RWPE2 (cell line): ENCODE data around the gene ID3.
A peak's percentile ranks its signal among the peaks of the same experiment; 100 is the strongest.
"Not testable (repeated sequence)": the region's sequence is repeated elsewhere in the genome, so short reads cannot be mapped to it uniquely, and the experiment has no call there.

ENCODE experiments used
- ATAC-seq: fragments of 200-7000 bp; cut with Tn5 transposase; 3 replicates; pipeline ENCODE4 v1.9.1; 2021; ENCODE audit warnings: low read depth
- DNase-seq: peaks from one replicate; pipeline ENCODE4 v3.0.0-alpha.2; 2020; ENCODE audit warnings: low spot score
- H3K27ac ChIP-seq: fragments of 450-650 bp; 2 replicates; pipeline ENCODE4 v1.5.1; 2017; ENCODE audit warnings: mild to moderate bottlenecking; ENCODE audit not compliant: poor library complexity, severe bottlenecking
- H3K27me3 ChIP-seq: fragments of 250-450 bp; sonication (Bioruptor Pico); 2 replicates; pipeline ENCODE4 v1.5.1; 2021; ENCODE audit warnings: mild to moderate bottlenecking, moderate library complexity; ENCODE audit not compliant: insufficient read depth, poor library complexity, severe bottlenecking
- H3K36me3 ChIP-seq: fragments of 250-450 bp; sonication (Bioruptor Pico); 2 replicates; pipeline ENCODE4 v1.5.1; 2020; ENCODE audit warnings: low read depth, mild to moderate bottlenecking, moderate library complexity
- H3K4me1 ChIP-seq: fragments of 250-450 bp; sonication (Bioruptor Pico); 2 replicates; pipeline ENCODE4 v1.5.1; 2021; ENCODE audit warnings: mild to moderate bottlenecking, moderate library complexity; ENCODE audit not compliant: insufficient read depth, poor library complexity, severe bottlenecking
- H3K4me3 ChIP-seq: fragments of 250-450 bp; sonication (Bioruptor Pico); 2 replicates; pipeline ENCODE4 v1.5.1; 2021; ENCODE audit warnings: mild to moderate bottlenecking, moderate library complexity; ENCODE audit not compliant: severe bottlenecking
- H3K9me3 ChIP-seq: fragments of 250-450 bp; sonication (Bioruptor Pico); 2 replicates; pipeline ENCODE4 v1.5.1; 2021; ENCODE audit warnings: mild to moderate bottlenecking, moderate library complexity; ENCODE audit not compliant: severe bottlenecking
- CTCF ChIP-seq: fragments of 450-650 bp; IDR thresholded peaks from one replicate; pipeline ENCODE4 v1.5.1; 2017; ENCODE audit warnings: mild to moderate bottlenecking, moderate library complexity; ENCODE audit not compliant: poor library complexity, severe bottlenecking

Gene ID3

GRCh38 chr1:23545851-23546250, 13.4 kb downstream of the ID3 start:
- no peak overlapping the region for H3K4me3 ChIP-seq
- H3K9me3 ChIP-seq = no peaks in the 10 kb centered on the region
- H3K36me3 ChIP-seq = no peaks in the 10 kb centered on the region
- no peak for TF ChIP-seq CTCF
- H3K4me1 ChIP-seq = no peaks in the 10 kb centered on the region
- no peaks in the 10 kb centered on the region for H3K27me3 ChIP-seq
- H3K27ac ChIP-seq = no peak overlapping the region
- no peak for ATAC-seq
- no peak for DNase-seq

DNA sequence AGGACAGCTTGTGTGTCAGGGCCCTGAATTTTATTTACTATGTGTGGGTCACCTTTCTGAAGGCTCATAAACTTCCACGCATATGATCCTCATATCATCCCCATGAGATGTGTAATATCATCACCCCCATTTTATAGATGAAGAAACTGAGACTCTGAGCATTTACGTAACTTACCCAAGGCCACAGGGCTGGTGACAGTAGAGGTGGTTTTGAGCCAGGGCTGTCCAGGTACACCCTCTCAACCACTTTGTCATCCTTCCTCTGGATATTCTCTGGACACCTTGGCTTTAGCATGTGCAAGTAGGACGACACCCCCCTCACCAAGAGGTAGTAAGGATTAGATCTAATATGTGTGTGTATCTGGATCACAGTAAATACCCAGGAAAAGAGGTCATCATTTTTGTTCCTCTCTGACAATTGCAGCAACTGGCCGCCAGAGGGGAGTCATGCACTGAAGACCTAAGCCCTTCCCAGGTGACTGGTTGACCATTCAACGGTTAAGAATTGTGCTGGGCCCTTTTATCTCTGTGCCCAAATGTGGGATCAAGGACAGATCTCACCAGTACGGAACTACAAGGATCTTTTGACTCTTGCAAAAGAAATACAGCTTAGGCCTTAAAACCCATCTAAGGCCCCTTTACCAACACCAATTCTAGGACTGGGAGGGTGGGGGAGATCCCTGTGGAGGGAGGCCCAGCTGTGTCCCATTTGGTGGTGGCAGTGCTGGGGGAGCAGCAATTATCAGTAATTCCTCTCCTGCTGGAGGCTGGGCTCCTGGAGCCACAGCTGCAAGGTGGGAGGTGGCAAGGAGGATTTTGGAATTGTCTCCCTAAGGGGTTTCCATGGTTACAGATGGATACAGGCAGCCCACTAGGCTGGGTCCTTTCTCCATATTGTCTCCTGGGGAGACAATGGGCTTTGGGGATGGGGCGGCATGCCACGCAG, 14.6 kb downstream of the ID3 start:
- H3K27ac ChIP-seq = no peak overlapping the region
- TF ChIP-seq CTCF = peak; percentile 91
- peak; percentile 74 for ATAC-seq
- no peaks in the 10 kb centered on the region for H3K9me3 ChIP-seq
- H3K4me3 ChIP-seq = no peak overlapping the region
- H3K27me3 ChIP-seq = no peaks in the 10 kb centered on the region
- no peaks in the 10 kb centered on the region for H3K4me1 ChIP-seq
- DNase-seq = no peak
- H3K36me3 ChIP-seq = no peaks in the 10 kb centered on the region

DNA sequence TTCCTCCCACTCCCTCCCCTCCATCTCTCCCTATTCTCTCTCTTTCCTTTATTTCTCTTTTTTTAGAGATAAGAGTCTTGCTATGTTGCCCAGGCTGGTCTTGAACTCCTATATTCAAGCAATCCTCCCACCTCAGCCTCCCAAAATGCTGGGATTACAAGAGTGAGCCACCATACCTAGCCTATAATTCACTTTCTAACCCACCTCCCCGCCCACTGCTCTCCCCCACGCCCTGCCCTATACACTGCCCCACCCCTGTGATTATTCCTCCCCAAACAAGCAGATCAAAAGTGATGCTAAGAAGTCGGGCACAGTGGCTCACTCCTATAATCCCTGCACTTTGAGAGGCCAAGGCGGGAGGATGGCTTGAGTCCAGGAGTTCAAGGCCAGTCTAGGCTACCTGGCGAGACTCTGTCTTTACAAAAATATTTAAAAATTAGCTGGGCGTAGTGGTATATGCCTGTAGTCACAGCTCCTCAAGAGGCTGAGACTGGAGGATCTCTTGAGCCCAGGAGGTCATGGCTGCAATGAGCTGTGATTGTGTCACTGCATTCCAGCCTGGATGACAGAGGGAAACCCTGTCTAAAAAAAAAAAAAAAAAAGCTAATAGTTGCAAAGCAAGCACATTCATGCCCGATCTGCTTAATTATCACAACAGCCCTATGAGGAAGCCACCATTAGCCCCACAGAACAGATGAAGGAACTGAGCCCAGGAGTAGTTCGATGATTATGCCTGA, 15.4 kb downstream of the ID3 start:
- Histone ChIP-seq H3K27me3 (no peaks in the 10 kb centered on the region), H3K4me3 (no peak overlapping the region), H3K27ac (no peak overlapping the region), H3K4me1 (no peaks in the 10 kb centered on the region), H3K36me3 (no peaks in the 10 kb centered on the region), H3K9me3 (no peaks in the 10 kb centered on the region)
- no peak for ATAC-seq
- no peak for TF ChIP-seq CTCF
- no peak for DNase-seq

- not testable (repeated sequence) for H3K27ac ChIP-seq, H3K4me3 ChIP-seq, H3K27me3 ChIP-seq, DNase-seq, H3K4me1 ChIP-seq, H3K36me3 ChIP-seq, H3K9me3 ChIP-seq, ATAC-seq
These were observed 16.4 kb downstream of the ID3 start for GRCh38 chr1:23542940-23543339.

GRCh38 chr1:23539698-23540266, 19.5 kb downstream of the ID3 start:
- Histone ChIP-seq H3K4me1 (no peaks in the 10 kb centered on the region), H3K9me3 (no peaks in the 10 kb centered on the region), H3K36me3 (no peaks in the 10 kb centered on the region), H3K27ac (no peak overlapping the region), H3K4me3 (no peak overlapping the region), H3K27me3 (no peaks in the 10 kb centered on the region)
- ATAC-seq = peak; percentile 91
- peak; percentile 78 for DNase-seq
- peak; percentile 98 for TF ChIP-seq CTCF
